GM12892 (cell line): ENCODE data around the gene THOC6.

Experiments
- POLR2A ChIP-seq: IDR thresholded peaks from 2 replicates; pipeline ENCODE4 v1.6.1; 2011; ENCODE audit warnings: low read depth, low read length, control low read depth
- POLR2AphosphoS5 ChIP-seq: IDR thresholded peaks from 2 replicates; pipeline ENCODE4 v1.6.1; 2011; ENCODE audit warnings: low read depth, low read length, control low read depth
- TAF1 ChIP-seq: IDR thresholded peaks from 2 replicates; pipeline ENCODE4 v1.6.1; 2011; ENCODE audit warnings: low read depth, mild to moderate bottlenecking, control low read depth, low read length, borderline replicate concordance

DNA sequence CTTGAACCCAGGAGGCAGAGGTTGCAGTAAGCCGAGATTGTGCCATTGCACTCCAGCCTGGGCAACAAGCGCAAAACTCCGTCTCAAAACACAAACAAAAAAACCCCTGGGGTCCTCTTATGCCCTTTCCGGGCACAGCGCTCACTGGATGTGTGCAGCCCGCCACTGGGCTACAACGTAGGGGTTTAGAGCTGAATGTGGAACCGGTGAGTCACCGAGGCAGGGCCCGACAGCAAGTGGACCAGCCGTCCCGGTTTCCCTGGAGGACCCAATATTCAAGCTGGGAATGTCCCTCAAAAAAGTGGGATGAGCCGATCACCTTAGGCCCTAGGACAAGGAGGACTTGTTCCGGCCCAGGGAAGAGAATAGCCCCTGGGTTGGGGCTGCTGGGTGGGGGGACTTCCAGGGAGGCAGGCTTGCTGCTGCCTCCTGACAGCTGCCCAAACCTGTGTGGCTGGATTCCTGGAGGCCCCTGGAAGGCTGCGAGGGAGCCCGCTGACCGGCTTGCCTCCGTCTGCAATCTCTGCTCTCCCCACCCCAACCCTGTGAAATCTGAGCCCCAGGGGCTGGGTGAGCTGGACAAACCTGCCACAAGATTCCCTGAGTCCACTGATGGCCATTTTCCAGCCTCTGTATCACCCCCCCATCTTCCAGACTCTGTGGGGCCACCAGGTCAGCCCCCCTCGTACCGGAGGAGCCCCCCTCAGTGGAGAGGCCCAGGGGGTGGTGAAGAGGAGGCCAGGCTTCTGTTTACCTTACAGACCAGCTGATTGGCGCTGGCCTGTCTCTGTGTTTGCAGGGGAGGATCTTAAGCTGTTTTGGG, 14.1 kb upstream of the THOC6 start:
- no peak for TF ChIP-seq POLR2AphosphoS5
- TF ChIP-seq TAF1: no peak
- TF ChIP-seq POLR2A: no peak
